HG03575 (cell line): Measurements from ENCODE around the gene INO80.

ENCODE experiments used
- ATAC-seq: cut with Tn5 transposase; IDR thresholded peaks from one replicate; pipeline ENCODE4 v1.9.1; 2021; ENCODE audit not compliant: unreplicated experiment, insufficient number of reproducible peaks, low FRiP score; ENCODE audit errors: extremely low read depth

Gene INO80

DNA sequence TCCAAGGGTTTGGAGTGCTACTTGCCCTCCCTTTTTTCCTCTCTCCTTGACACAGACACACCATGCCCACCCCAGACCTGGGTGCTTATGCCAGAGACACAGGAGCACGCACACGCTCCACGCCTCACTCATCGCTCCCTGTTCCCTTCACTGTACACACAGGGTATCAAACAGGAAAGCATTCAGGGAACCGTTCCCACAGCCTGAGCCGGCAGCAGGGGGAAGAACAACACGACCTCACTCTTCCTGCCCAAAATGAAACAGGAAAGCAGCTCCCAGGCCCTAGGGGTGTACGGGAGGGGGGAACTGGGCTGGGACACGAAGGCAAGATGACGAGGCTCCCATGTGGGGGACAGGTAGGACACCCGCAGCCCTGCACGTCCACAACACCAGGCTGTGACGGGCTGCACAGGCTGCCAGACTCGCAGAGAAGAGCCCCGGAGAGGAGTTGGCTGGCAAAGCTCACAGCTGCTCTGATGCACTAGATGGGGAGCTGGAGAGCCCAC lies 175.7 kb downstream of the INO80 start:
- no peak for ATAC-seq

DNA sequence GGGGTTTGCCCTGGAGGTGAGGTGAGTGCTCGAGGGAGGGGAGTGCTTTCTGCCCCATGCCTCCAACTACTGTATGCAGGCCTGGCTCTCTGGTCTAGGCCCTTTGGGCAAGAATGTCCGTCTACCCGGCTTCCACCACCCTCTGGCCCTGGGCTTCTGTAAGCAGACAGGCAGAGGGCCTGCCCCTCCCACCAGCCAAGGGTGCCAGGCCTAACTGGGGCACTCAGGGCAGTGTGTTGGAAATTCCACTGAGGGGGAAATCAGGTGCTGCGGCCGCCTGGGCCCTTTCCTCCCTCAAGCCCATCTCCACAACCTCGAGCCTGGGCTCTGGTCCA lies 177.6 kb downstream of the INO80 start:
- no peak for ATAC-seq

DNA sequence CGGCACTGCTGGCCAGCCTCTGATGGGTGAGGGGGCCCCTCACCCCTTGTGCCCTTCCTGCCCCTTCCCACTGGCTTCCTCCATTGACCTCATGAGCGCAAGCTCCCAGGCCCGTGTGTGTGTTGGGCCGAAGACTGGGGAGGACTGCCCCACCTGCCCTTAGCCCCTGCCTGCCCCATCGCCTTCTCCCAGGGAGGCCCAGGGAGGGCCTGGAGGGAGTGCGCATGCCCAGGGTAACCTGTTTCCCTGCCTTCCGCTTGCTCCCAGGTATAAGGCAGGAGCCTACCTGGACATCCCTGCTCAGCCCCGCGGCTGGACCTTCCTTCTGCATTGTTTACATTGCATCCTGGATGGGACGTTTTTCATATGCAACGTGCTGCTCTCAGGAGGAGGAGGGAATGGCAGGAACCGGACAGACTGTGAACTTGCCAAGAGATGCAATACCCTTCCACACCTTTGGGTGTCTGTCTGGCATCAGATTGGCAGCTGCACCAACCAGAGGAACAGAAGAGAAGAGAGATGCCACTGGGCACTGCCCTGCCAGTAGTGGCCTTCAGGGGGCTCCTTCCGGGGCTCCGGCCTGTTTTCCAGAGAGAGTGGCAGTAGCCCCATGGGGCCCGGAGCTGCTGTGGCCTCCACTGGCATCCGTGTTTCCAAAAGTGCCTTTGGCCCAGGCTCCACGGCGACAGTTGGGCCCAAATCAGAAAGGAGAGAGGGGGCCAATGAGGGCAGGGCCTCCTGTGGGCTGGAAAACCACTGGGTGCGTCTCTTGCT lies 178.1 kb downstream of the INO80 start:
- ATAC-seq = no peak

DNA sequence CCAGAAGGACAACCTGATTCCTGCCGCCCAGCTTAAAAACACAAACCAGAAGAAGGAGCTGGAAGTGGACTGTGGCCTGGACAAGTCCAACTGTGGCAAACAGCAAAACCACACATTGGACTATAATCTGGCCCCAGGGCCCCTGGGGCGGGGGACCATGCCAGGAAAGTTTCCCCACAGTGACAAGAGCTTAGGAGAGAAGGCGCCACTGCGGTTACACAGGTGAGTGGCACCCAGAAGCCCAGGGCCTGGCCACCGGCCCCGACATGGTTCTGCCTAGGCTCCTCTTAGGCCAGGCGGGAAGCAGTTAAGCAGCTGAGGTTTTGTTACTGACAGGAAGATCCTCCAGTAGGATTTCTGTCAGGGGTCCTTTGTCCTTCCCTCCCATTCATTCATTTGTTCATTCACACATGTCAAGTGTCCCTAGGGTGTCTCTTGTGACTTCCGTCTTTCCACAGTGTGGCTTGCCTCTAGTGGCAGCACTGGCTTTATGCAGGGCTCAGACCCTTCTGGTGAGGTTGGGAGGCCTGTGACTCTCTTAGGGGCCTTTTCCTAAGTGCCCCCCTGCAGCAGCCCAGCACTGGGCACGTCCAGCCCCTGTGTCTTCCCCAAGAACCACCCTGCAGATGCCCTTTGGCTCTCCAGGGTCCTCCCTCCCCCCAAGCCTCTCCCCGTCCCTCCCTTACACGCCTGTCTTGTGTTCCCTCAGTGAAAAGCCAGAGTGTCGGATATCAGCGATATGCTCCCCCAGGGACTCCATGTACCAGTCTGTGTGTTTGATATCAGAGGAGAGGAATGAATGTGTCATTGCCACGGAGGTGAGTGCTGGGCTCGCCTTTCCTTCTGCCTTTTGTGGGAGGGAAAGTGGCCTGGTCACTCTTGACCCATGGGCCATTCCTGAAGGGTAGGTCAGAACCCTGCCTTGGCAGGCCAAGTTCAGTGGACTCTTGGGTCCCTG lies 179.1 kb downstream of the INO80 start:
- ATAC-seq = no peak

DNA sequence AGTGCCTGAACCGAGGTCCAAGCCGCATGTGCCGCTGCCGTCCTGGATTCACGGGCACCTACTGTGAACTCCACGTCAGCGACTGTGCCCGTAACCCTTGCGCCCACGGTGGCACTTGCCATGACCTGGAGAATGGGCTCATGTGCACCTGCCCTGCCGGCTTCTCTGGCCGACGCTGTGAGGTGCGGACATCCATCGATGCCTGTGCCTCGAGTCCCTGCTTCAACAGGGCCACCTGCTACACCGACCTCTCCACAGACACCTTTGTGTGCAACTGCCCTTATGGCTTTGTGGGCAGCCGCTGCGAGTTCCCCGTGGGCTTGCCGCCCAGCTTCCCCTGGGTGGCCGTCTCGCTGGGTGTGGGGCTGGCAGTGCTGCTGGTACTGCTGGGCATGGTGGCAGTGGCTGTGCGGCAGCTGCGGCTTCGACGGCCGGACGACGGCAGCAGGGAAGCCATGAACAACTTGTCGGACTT lies 179.8 kb downstream of the INO80 start:
- ATAC-seq = no peak

DNA sequence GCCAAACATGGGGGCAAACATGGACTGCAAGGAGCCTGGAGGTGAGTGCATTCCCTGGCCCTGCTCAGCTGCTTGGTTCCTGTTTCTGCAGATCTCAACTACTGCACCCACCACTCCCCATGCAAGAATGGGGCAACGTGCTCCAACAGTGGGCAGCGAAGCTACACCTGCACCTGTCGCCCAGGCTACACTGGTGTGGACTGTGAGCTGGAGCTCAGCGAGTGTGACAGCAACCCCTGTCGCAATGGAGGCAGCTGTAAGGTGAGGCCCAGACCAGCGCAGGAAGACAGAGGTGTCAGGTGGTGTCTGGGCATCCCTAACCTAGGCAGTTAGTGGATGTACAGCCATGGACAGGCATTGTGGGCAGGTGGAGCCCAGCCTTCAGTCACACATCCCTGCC lies 181.6 kb downstream of the INO80 start:
- no peak for ATAC-seq

DNA sequence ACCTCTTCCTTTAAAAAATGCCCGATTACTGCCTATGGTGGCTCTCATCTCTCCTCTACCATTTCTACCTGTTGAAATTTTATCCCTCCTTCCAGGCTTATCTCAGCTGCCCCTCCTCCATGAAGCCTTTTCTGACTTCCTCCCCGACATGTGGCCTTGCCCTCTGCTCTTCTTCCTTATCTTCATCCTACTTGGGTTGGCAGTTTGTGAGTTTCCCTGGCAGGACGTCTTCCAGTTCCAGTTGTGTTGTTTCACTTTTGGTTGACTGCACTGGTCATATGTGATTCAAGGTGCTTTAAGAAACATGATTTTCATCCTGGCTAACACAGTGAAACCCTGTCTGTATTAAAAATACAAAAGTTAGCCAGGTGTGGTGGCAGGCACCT lies 182.6 kb downstream of the INO80 start:
- ATAC-seq = no peak

DNA sequence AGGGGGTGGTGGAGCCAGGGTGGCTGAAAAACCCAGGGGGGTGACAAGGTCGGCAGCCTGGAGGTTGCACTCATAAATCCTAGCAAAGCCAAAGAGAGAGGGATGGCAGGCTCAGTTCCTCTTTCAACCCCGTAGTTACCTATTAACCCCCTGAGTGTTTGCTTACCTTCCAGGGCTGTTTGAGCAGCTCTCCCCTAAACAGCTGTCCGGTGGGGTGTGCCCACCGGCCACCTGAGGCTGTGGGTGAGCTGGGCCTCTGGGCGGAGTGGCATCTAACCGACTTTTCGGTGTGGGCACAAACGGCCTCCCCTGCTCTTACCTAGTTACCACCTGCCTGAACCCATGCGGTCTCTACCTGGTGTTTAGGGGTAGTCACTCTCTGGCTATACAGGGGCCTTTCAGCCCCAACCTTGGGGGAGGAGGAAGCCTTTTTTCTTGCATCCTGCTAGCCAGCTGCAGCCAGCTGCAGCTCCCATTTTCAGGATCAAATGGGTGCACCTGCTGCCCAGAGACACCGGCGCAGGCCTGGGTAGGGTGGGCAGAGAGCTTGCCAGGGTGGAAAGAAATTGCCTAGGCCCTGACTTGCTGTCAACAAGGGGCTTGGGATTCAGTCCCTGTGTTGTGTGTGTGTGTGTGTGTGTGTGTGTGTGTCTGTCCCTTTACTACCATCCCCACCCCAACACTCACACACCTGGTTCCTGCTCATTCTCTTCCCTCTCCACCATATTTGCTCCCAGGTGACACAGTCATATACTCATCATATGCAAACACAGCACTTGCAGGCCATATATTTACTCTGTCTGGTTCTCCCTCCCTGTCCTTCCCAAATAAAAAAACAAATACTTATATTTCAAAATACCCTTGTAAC lies 183.2 kb downstream of the INO80 start:
- no peak for ATAC-seq

DNA sequence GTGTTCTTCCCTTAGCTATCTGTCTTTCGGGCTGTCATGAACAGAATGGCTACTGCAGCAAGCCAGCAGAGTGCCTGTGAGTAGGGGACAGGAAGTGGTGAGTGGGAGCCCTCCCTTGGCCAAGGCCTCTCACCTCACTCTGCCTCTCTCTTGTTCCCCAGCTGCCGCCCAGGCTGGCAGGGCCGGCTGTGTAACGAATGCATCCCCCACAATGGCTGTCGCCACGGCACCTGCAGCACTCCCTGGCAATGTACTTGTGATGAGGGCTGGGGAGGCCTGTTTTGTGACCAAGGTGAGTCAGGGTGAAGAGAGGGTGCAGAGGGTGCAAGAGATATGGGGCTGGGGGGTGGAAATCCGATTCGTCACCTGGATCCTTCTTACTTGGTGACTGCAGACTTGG lies 183.9 kb downstream of the INO80 start:
- no peak for ATAC-seq

DNA sequence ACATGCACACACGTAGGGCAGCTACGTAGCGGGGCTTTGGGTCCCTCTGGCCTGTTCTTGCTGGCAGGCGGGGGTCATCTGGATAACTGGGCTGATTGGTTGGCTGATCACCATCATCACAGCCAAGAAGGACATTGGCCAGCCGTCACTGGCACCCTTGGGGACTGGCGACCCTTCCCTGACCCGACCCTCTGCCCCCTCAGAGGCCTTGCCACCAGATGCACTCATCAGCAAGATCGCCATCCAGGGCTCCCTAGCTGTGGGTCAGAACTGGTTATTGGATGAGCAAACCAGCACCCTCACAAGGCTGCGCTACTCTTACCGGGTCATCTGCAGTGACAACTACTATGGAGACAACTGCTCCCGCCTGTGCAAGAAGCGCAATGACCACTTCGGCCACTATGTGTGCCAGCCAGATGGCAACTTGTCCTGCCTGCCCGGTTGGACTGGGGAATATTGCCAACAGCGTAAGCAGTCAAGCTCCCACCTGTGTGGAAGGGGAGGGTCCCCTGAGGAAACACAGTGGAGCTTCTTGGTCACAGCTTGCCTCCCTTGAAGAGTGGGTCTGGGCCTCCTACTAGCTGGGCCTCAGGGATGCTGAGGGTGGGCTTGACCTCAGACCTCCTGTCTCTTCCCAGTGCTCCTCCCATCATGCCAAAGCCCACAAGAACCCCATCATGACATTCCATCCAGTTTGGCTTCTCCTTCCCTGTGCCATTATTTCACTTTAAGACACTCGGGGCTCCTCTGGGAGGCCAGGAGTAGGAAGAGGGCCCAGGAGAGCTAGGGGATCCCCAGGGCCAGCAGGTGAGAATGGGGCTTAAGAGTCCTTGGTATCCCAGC lies 184.6 kb downstream of the INO80 start:
- ATAC-seq = no peak

DNA sequence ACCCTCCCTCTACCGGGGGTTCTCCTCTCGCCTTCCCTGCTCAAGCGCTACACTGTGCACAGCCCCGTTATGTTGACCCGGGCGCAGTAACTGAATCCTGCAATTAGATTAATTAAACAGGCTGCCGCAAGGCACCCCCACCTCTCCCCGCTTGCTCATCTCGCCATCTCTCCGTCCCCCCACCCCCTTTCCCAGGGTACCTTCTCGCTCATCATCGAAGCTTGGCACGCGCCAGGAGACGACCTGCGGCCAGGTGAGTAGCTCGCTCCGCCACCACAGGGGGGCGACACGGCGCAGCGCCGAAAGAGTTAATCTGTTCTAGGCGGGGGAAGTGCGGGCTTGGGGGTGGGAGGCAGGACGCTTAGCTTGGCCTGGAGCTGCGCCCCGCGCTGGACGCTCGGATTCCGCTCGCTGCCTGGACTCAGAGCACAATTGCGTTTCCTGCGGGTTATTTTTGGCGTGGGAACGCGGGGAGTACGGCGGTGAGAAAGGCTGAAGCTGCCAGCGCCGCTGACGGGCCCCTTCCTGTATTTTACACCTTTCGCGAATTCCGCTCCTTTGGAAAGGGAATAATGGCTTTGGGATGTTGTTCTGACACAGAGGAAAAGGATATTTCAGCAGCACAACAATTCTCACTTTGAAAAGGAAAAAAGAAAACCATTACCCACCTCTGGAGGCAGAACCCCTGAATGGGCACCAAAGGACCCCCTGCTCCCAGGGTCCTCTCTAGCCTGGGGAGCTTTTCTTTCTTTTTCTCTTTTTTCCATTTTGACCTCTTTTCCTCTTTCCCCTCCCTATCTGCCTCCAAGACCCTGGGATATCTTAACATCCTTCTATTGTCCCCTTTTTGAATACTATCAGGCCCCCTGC lies 185.4 kb downstream of the INO80 start:
- no peak for ATAC-seq

DNA sequence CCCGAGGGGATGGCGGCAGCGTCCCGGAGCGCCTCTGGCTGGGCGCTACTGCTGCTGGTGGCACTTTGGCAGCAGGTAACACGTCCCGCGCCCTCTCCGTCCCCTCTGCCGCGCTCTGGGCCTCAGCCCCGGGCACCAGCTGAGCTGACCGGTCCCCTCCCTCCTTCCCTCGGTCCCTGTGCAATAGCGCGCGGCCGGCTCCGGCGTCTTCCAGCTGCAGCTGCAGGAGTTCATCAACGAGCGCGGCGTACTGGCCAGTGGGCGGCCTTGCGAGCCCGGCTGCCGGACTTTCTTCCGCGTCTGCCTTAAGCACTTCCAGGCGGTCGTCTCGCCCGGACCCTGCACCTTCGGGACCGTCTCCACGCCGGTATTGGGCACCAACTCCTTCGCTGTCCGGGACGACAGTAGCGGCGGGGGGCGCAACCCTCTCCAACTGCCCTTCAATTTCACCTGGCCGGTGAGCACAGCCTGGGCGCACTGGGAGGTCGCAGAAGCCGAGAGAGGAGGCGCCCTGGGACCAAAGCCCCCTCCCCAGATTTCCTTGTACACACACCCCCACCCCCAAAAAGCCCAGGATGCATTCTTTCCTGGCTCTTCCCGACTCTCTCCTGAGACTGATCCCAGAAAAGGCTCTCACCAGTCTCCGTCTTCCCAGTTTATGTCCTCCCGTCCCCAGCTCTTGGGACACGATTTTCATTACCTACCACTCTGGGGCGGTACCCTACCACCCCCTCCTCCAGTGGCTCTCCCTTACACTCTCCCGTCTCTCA lies 186.2 kb downstream of the INO80 start:
- ATAC-seq = no peak
